GM10847 (cell line): ENCODE results near the gene UQCRC1.
A peak's percentile ranks its signal among the peaks of the same experiment; 100 is the strongest.

Source experiments
- POLR2A ChIP-seq: IDR thresholded peaks from 2 replicates; pipeline ENCODE4 v1.6.1; 2011; ENCODE audit not compliant: insufficient read length; ENCODE audit errors: extremely low read depth

Gene UQCRC1

GRCh38 chr3:48558493-48559134 is 50.8 kb downstream of the UQCRC1 start:
- TF ChIP-seq POLR2A = no peak

GRCh38 chr3:48556796-48557626 is 52.4 kb downstream of the UQCRC1 start, which contains the start of gene PFKFB4:
Gene PFKFB4 (minus strand): TSS chr3:48556803. CDS start chr3:48556777, 26 bp downstream.
- peak; percentile 58 for TF ChIP-seq POLR2A

GRCh38 chr3:48555949-48556795 is 53.3 kb downstream of the UQCRC1 start:
- no peak for TF ChIP-seq POLR2A

GRCh38 chr3:48555231-48555948 is 54.1 kb downstream of the UQCRC1 start:
- no peak for TF ChIP-seq POLR2A

- no peak for TF ChIP-seq POLR2A
Observed at GRCh38 chr3:48553886-48554845, 55.3 kb downstream of the UQCRC1 start.

- TF ChIP-seq POLR2A = no peak
Observed at GRCh38 chr3:48553361-48553760, 56.1 kb downstream of the UQCRC1 start.

- TF ChIP-seq POLR2A = no peak
Observed at GRCh38 chr3:48552111-48552951, 57.1 kb downstream of the UQCRC1 start.
